CD14-positive monocyte (primary cell): Measurements from ENCODE around the gene SCUBE2. TPM values are rescaled to one million over a fixed set of nuclear protein-coding genes. Genes with fewer than 3 reads are reported as not detected.
"Not testable (repeated sequence)": the region's sequence is repeated elsewhere in the genome, so short reads cannot be mapped to it uniquely, and the experiment has no call there.

Experiments
- DNase-seq, 3 donors: peaks; one replicate each; pipeline ENCODE4 v3.0.0-alpha.2; 2011 to 2022
- H2AFZ ChIP-seq: 2 replicates; pipeline ENCODE4 v1.6.0; 2012; ENCODE audit warnings: mild to moderate bottlenecking, low read depth, low read length, inconsistent platforms; ENCODE audit not compliant: insufficient read depth, poor library complexity, severe bottlenecking
- H3K27ac ChIP-seq, 2 donors: 1 replicate in 1 of 2; 2 replicates in 1 of 2; pipeline ENCODE4 v1.5.1; 2012 to 2013; ENCODE audit warnings: low read length in 2 of 2, control low read depth in 1 of 2, inconsistent platforms in 1 of 2, low read depth in 1 of 2, mild to moderate bottlenecking in 1 of 2
- H3K27me3 ChIP-seq, 2 donors: one replicate each; pipeline versions ENCODE4 v1.6.0 to v1.6.1; 2011 to 2013; ENCODE audit warnings: low read length in 2 of 2; ENCODE audit not compliant: control insufficient read depth in 2 of 2, insufficient read depth in 2 of 2
- H3K36me3 ChIP-seq, 2 donors: replicated peaks in 1 of 2; 1 replicate in 1 of 2; 2 replicates in 1 of 2; pipeline versions ENCODE4 v1.5.1 to v1.6.1; 2012 to 2013; ENCODE audit warnings: low read length in 2 of 2, control low read depth in 1 of 2, inconsistent platforms in 1 of 2, mild to moderate bottlenecking in 1 of 2; ENCODE audit not compliant: insufficient read depth in 2 of 2, control insufficient read depth in 1 of 2
- H3K4me1 ChIP-seq, 2 donors: 1 replicate in 1 of 2; 2 replicates in 1 of 2; pipeline versions ENCODE4 v1.5.1 to v1.6.1; 2012 to 2013; ENCODE audit warnings: low read length in 2 of 2, control low read depth in 1 of 2, inconsistent platforms in 1 of 2, mild to moderate bottlenecking in 1 of 2, moderate library complexity in 1 of 2; ENCODE audit not compliant: insufficient read depth in 2 of 2, control insufficient read depth in 1 of 2
- H3K4me2 ChIP-seq: replicated peaks from 2 replicates; pipeline ENCODE3; 2012; ENCODE audit warnings: low read length, moderate library complexity, mild to moderate bottlenecking; ENCODE audit not compliant: poor library complexity, severe bottlenecking; ENCODE audit errors: extremely low read depth
- H3K4me3 ChIP-seq, 3 experiments: fragments of 200-600 bp in 1 of 3; sonication (generic) in 1 of 3; replicated peaks in 1 of 3; 1 replicate in 2 of 3; 2 replicates in 1 of 3; pipeline ENCODE4 v1.5.1; 2011 to 2013; ENCODE audit warnings: low read length in 3 of 3, mild to moderate bottlenecking in 3 of 3, control low read depth in 2 of 3, low read depth in 2 of 3, inconsistent platforms in 1 of 3, moderate library complexity in 1 of 3
- H3K79me2 ChIP-seq: 2 replicates; pipeline ENCODE4 v1.6.0; 2012; ENCODE audit warnings: mild to moderate bottlenecking, control low read depth, inconsistent platforms, low read length, moderate library complexity; ENCODE audit not compliant: insufficient read depth
- H3K9ac ChIP-seq: 2 replicates; pipeline ENCODE4 v1.6.0; 2017; ENCODE audit warnings: low read length, mild to moderate bottlenecking; ENCODE audit not compliant: insufficient read depth, poor library complexity, severe bottlenecking
- H3K9me3 ChIP-seq, 2 donors: replicated peaks in 1 of 2; 1 replicate in 1 of 2; 2 replicates in 1 of 2; pipeline versions ENCODE4 v1.5.1 to v1.6.1; 2012 to 2013; ENCODE audit warnings: low read length in 2 of 2, control low read depth in 1 of 2; ENCODE audit not compliant: control insufficient read depth in 1 of 2, insufficient read depth in 1 of 2
- H4K20me1 ChIP-seq: 2 replicates; pipeline ENCODE4 v1.6.0; 2012; ENCODE audit warnings: mild to moderate bottlenecking, low read length, control low read depth, moderate library complexity; ENCODE audit not compliant: insufficient read depth
- H3K27ac Mint-ChIP-seq, 7 donors: one replicate each; pipeline ENCODE4 v1.8.0; 2020; ENCODE audit warnings: mild to moderate bottlenecking in 7 of 7, mixed read lengths in 7 of 7, moderate library complexity in 6 of 7, inconsistent platforms in 2 of 7
- H3K27me3 Mint-ChIP-seq, 3 donors: one replicate each; pipeline ENCODE4 v1.8.0; 2021 to 2022; ENCODE audit warnings: low read depth in 3 of 3, mild to moderate bottlenecking in 3 of 3, mixed read lengths in 3 of 3, moderate library complexity in 3 of 3, inconsistent platforms in 1 of 3
- H3K36me3 Mint-ChIP-seq, 2 donors: one replicate each; pipeline ENCODE4 v1.8.0; 2020; ENCODE audit warnings: mixed read lengths in 2 of 2, inconsistent platforms in 1 of 2, mild to moderate bottlenecking in 1 of 2
- H3K4me1 Mint-ChIP-seq: one replicate; pipeline ENCODE4 v1.8.0; 2020; ENCODE audit warnings: mild to moderate bottlenecking, mixed read lengths
- H3K4me3 Mint-ChIP-seq, 2 donors: one replicate each; pipeline ENCODE4 v1.8.0; 2020; ENCODE audit warnings: mild to moderate bottlenecking in 2 of 2, mixed read lengths in 2 of 2, moderate library complexity in 1 of 2
- H3K9me3 Mint-ChIP-seq, 7 donors: one replicate each; pipeline ENCODE4 v1.8.0; 2020 to 2022; ENCODE audit warnings: mixed read lengths in 7 of 7, mild to moderate bottlenecking in 6 of 7, moderate library complexity in 6 of 7, inconsistent platforms in 2 of 7
- WGBS: methylation state at CpG from one replicate; pipeline ENCODE4 v1.1.5; 2013; ENCODE audit warnings: missing lambda C conversion rate; ENCODE audit not compliant: insufficient coverage; 5-methylcytosine and 5-hydroxymethylcytosine counted together
- intact Hi-C, 2 donors: fragments of 100-400 bp; cut with micrococcal nuclease; formaldehyde crosslinking; loops; one replicate each; pipeline versions ENCODE4 v1.15.0 to v1.15.1; 2023
- polyA plus RNA-seq, 3 donors: library from polyadenylated mRNA; depleted of rRNA in 1 of 3; unstranded in 2 of 3; stranded (reverse) in 1 of 3; fragments of 300-500 nt in 2 of 3; fragments of >200 nt in 1 of 3; fragmentation: Illumina TruSeq in 2 of 3; gene quantifications; 1 replicate in 2 of 3; 2 replicates in 1 of 3; pipeline ENCODE4 v1.2.3, GENCODE V29; 2012 to 2021
- TF ChIP-seq, protein P1 (sequence below): fragments of 200-600 bp; IDR thresholded peaks from one replicate; pipeline ENCODE4 v1.8.0; 2022; ENCODE audit warnings: antibody characterized with exemption, mild to moderate bottlenecking

Gene SCUBE2
- polyA plus RNA-seq, 3 donors = 0.21 to 0.36 TPM; not detected in 1

DNA sequence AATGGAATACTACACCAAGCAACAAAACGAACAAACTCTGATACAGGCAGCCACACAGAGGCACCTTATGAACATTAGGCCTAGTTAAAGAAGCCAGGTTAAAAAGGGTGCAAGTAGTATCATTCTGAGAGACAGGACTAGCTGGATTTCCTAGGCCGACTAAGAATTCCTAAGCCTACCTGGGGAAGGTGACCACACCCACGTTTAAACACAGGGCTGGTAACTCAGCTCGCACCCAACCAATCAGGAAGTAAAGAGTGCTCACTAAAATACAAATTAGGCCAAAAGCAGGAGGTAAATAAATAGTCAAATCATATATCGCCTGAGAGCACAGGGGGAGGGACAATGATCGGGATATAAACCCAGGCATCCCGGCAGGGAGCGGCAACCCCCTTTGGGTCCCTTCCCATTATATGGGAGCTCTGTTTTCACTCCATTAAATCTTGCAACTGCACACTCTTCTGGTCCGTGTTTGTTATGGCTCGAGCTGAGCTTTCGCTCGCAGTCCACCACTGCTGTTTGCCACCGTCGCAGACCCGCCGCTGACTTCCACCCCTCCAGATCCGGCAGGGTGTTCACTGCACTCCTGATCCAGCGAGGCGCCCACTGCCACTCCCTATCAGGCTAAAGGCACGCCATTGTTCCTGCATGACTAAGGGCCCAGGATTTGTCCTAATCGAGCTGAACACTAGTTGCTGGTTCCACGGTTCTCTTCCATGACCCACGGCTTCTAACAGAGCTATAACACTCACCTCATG lies 6.0 kb upstream of the SCUBE2 start:
- H3K27ac ChIP-seq, H3K79me2 ChIP-seq, H3K4me3 ChIP-seq, H3K9me3 Mint-ChIP-seq, H3K4me1 Mint-ChIP-seq, H3K4me1 ChIP-seq, DNase-seq, H3K4me3 Mint-ChIP-seq, H3K9me3 ChIP-seq, H3K36me3 Mint-ChIP-seq, H3K9ac ChIP-seq, H4K20me1 ChIP-seq, H2AFZ ChIP-seq, H3K4me2 ChIP-seq, H3K36me3 ChIP-seq, intact Hi-C loops, H3K27ac Mint-ChIP-seq: not testable (repeated sequence)
- 95% methylated on average over 12 of the region's 23 CpGs for WGBS
- peaks cover 8 to 11% of the 10 kb centered on the region in 2 donors for H3K27me3 ChIP-seq
- peaks cover 12 to 22% (median 19%) of the 10 kb centered on the region in 3 donors for H3K27me3 Mint-ChIP-seq

DNA sequence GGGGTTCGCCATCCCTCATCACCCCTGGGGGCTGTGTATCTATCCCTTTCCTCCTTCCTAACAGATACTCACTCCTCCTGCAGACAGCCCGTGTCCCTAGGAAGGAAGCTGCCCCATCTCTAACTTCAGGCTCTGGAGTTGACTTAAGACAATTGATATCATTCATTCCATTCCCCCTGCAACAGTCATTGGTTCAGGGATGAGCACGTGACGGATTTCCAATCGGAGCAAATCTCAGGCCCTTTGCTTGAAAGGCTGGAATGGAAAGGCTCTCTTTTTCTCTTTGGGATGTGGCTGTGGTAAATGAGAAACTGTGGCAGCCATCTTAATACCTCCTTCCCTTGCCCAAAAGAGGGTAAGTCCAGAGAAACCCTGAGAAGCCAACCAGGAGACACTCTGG lies 5.0 kb upstream of the SCUBE2 start:
- peaks cover 0 to 5% of the 10 kb centered on the region in 2 donors for H3K4me1 ChIP-seq
- H2AFZ ChIP-seq = no peak overlapping the region
- no peaks in the 10 kb centered on the region for H3K79me2 ChIP-seq
- H3K4me3 Mint-ChIP-seq = no peak overlapping the region
- no peak overlapping the region for H3K9ac ChIP-seq
- WGBS = 81% methylated on average over 2 of the region's 5 CpGs
- H3K36me3 Mint-ChIP-seq = peaks cover 0 to 6% of the 10 kb centered on the region in 2 donors
- no peak overlapping the region for H3K4me2 ChIP-seq
- TF ChIP-seq, protein P1, sequence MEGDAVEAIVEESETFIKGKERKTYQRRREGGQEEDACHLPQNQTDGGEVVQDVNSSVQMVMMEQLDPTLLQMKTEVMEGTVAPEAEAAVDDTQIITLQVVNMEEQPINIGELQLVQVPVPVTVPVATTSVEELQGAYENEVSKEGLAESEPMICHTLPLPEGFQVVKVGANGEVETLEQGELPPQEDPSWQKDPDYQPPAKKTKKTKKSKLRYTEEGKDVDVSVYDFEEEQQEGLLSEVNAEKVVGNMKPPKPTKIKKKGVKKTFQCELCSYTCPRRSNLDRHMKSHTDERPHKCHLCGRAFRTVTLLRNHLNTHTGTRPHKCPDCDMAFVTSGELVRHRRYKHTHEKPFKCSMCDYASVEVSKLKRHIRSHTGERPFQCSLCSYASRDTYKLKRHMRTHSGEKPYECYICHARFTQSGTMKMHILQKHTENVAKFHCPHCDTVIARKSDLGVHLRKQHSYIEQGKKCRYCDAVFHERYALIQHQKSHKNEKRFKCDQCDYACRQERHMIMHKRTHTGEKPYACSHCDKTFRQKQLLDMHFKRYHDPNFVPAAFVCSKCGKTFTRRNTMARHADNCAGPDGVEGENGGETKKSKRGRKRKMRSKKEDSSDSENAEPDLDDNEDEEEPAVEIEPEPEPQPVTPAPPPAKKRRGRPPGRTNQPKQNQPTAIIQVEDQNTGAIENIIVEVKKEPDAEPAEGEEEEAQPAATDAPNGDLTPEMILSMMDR = no peak
- peaks cover 0 to 5% of the 10 kb centered on the region in 2 donors for H3K9me3 ChIP-seq
- H3K27me3 Mint-ChIP-seq = peaks cover 19 to 30% (median 24%) of the 10 kb centered on the region in 3 donors
- H3K36me3 ChIP-seq = no peaks in the 10 kb centered on the region
- no peak overlapping the region for H3K27ac ChIP-seq
- H3K4me1 Mint-ChIP-seq = peaks cover 4% of the 10 kb centered on the region
- no peak overlapping the region for H3K4me3 ChIP-seq
- peaks cover 14 to 18% of the 10 kb centered on the region in 2 donors for H3K27me3 ChIP-seq
- H3K9me3 Mint-ChIP-seq = peaks cover 0 to 5% (median 2%) of the 10 kb centered on the region in 7 donors
- no peak for DNase-seq
- no peaks in the 10 kb centered on the region for H4K20me1 ChIP-seq
- H3K27ac Mint-ChIP-seq = no peak overlapping the region
- intact Hi-C loops = no loop called here
